Endodermal cell (in vitro differentiated cells): ENCODE results near the gene MACROD2. TPM values are rescaled to one million over a fixed set of nuclear protein-coding genes. Genes with fewer than 3 reads are reported as not detected.

Experiments used
- DNase-seq: peaks from one replicate; pipeline ENCODE4 v3.0.0-alpha.2; 2017
- H3K27ac ChIP-seq: 2 replicates; pipeline ENCODE4 v1.5.1; 2013; ENCODE audit warnings: mild to moderate bottlenecking, low read depth, low read length, moderate library complexity
- H3K27me3 ChIP-seq: 2 replicates; pipeline ENCODE4 v1.6.1; 2013; ENCODE audit warnings: mild to moderate bottlenecking, low read length, moderate library complexity; ENCODE audit not compliant: insufficient read depth, control insufficient read depth, poor library complexity, severe bottlenecking
- H3K36me3 ChIP-seq: 2 replicates; pipeline ENCODE4 v1.7.0; 2013; ENCODE audit warnings: mild to moderate bottlenecking, low read length, moderate library complexity; ENCODE audit not compliant: control insufficient read depth, insufficient read depth
- H3K4me1 ChIP-seq: one replicate; pipeline ENCODE4 v1.7.0; 2013; ENCODE audit warnings: low read length; ENCODE audit not compliant: control insufficient read depth, insufficient read depth
- H3K4me3 ChIP-seq: 2 replicates; pipeline ENCODE4 v1.5.1; 2013; ENCODE audit warnings: mild to moderate bottlenecking, low read length, moderate library complexity
- H3K9ac ChIP-seq: 2 replicates; pipeline ENCODE4 v1.6.1; 2013; ENCODE audit warnings: mild to moderate bottlenecking, low read length, moderate library complexity; ENCODE audit not compliant: poor library complexity, severe bottlenecking; ENCODE audit errors: extremely low read depth
- H3K9me3 ChIP-seq: 2 replicates; pipeline ENCODE4 v1.6.1; 2013; ENCODE audit warnings: mild to moderate bottlenecking, low read length, moderate library complexity; ENCODE audit not compliant: control insufficient read depth
- H3K27ac Mint-ChIP-seq: 2 replicates; pipeline ENCODE4 v1.8.0; 2020; ENCODE audit warnings: mixed read lengths
- H3K27me3 Mint-ChIP-seq: 2 replicates; pipeline ENCODE4 v1.8.0; 2021; ENCODE audit warnings: mild to moderate bottlenecking, mixed read lengths; ENCODE audit not compliant: insufficient read depth
- H3K36me3 Mint-ChIP-seq: 2 replicates; pipeline ENCODE4 v1.8.0; 2020; ENCODE audit warnings: low read depth, mixed read lengths
- H3K4me1 Mint-ChIP-seq: 2 replicates; pipeline ENCODE4 v1.8.0; 2020; ENCODE audit warnings: mixed read lengths
- H3K4me3 Mint-ChIP-seq: 2 replicates; pipeline ENCODE4 v1.8.0; 2020; ENCODE audit warnings: mild to moderate bottlenecking, moderate library complexity, mixed read lengths
- H3K9me3 Mint-ChIP-seq: 2 replicates; pipeline ENCODE4 v1.8.0; 2020; ENCODE audit warnings: mild to moderate bottlenecking, mixed read lengths
- WGBS, 2 experiments: methylation state at CpG; one replicate each; pipeline versions ENCODE4 v1.1.5 to v1.1.7; 2013; ENCODE audit warnings: missing lambda C conversion rate in 2 of 2, mixed read lengths in 1 of 2; ENCODE audit not compliant: insufficient coverage in 1 of 2, insufficient read length in 1 of 2; 5-methylcytosine and 5-hydroxymethylcytosine counted together
- total RNA-seq, 2 donors: library from RNA; stranded (reverse); fragmentation: NEBNext Ultra II Directional in 1 of 2; extraction: Animal tissue kit (Norgen Biotek cat#: 25700) in 1 of 2; gene quantifications; 2 replicates in 1 of 2; 3 replicates in 1 of 2; pipeline ENCODE4 v1.2.1, GENCODE V29; 2021
- TF ChIP-seq, protein P1 (sequence below): fragments of 200-600 bp; sonication (generic); conservative IDR thresholded peaks from 2 replicates; pipeline ENCODE4 v1.5.0; 2021; ENCODE audit warnings: antibody characterized with exemption, mild to moderate bottlenecking

The MACROD2 gene
- total RNA-seq, 2 donors from 2014 or later = 2.3 to 4.8 TPM

DNA sequence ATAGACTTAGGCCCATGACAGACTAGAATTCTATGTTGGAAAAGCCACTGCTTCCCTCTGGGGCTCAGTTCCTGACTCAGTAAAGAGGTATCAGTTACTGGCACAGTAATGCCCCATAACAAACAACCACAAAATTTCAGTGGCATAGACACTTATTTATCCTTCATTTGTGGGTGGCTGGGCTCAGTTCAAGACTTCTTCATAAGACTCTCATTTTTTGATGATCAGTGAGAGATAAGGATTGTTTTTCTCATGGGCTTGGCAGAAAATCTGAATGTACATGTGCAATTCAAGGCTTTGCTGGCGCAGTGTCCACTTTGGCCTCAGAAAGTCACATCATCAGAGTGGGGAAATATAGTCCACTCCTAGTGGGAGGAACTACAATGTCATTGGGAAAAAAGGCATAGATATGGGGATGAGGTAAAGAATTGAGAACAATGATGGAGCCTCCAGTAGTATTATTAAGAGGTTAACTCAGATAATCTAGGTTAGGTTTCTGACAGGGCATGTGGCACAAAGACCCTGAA is 726.7 kb downstream of the MACROD2 start:
- Mint-ChIP-seq H3K27me3 (peaks cover 3% of the 10 kb centered on the region), H3K4me1 (peaks cover 14% of the 10 kb centered on the region), H3K4me3 (no peak overlapping the region), H3K36me3 (no peaks in the 10 kb centered on the region), H3K9me3 (no peaks in the 10 kb centered on the region), H3K27ac (no peak overlapping the region)
- Histone ChIP-seq H3K4me3 (no peak overlapping the region), H3K36me3 (no peaks in the 10 kb centered on the region), H3K27me3 (no peaks in the 10 kb centered on the region), H3K9me3 (no peaks in the 10 kb centered on the region), H3K4me1 (no peaks in the 10 kb centered on the region), H3K27ac (no peak overlapping the region), H3K9ac (no peak overlapping the region)
- 100% methylated on average over 1 of the region's 1 CpG for WGBS, 2 experiments
- TF ChIP-seq, protein P1, sequence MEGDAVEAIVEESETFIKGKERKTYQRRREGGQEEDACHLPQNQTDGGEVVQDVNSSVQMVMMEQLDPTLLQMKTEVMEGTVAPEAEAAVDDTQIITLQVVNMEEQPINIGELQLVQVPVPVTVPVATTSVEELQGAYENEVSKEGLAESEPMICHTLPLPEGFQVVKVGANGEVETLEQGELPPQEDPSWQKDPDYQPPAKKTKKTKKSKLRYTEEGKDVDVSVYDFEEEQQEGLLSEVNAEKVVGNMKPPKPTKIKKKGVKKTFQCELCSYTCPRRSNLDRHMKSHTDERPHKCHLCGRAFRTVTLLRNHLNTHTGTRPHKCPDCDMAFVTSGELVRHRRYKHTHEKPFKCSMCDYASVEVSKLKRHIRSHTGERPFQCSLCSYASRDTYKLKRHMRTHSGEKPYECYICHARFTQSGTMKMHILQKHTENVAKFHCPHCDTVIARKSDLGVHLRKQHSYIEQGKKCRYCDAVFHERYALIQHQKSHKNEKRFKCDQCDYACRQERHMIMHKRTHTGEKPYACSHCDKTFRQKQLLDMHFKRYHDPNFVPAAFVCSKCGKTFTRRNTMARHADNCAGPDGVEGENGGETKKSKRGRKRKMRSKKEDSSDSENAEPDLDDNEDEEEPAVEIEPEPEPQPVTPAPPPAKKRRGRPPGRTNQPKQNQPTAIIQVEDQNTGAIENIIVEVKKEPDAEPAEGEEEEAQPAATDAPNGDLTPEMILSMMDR = no peak
- no peak for DNase-seq

DNA sequence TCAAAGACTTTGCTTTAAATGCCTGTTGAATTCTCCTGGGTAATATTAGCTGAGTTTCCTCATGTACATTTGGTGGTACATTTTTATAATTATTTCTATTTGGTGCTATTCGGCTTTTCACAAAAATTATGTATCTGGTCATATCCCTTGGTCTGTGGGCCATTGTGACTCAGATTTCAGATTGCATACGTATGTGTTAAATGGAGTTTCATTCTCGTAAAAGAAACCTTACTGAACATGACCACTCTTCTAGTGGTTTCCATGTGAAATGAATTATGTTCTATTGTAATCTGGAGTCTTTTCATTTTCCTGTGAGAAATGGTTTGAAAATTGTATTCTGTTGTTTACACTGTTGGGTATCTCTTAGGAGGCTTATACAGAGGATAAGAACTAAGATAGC is 728.3 kb downstream of the MACROD2 start:
- Mint-ChIP-seq H3K27ac (no peak overlapping the region), H3K9me3 (no peaks in the 10 kb centered on the region), H3K36me3 (no peaks in the 10 kb centered on the region), H3K4me1 (peaks cover 7% of the 10 kb centered on the region), H3K27me3 (peaks cover 5% of the 10 kb centered on the region), H3K4me3 (no peak overlapping the region)
- Histone ChIP-seq H3K36me3 (no peaks in the 10 kb centered on the region), H3K9ac (no peak overlapping the region), H3K27me3 (no peaks in the 10 kb centered on the region), H3K9me3 (no peaks in the 10 kb centered on the region), H3K27ac (no peak overlapping the region), H3K4me3 (no peak overlapping the region), H3K4me1 (no peaks in the 10 kb centered on the region)
- TF ChIP-seq, protein P1 = no peak
- DNase-seq = no peak
- 95% methylated on average over 3 of the region's 3 CpGs; no CpG with 5 or more reads in 1 of the 2 experiments for WGBS, 2 experiments

DNA sequence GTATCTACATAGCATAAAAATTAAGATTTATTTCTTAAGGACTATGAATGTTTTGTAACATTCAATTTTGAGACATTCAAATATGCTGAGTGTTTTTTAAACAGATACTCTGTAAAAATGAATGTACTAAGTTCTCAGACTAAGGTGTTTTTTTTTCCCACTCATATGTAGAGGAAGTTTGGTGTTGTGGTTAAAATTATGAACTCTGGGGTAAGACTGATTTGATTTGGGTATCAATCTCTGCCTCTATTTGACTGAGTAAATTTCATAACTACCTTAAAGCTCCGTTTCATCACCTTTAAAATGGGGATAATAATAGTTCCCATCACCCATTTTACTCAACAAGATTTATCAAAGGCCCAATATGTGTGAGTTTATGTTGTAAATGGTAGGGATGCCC is 728.7 kb downstream of the MACROD2 start:
- Mint-ChIP-seq H3K27me3 (peaks cover 5% of the 10 kb centered on the region), H3K27ac (no peak overlapping the region), H3K9me3 (no peaks in the 10 kb centered on the region), H3K4me1 (peaks cover 7% of the 10 kb centered on the region), H3K36me3 (no peaks in the 10 kb centered on the region), H3K4me3 (no peak overlapping the region)
- TF ChIP-seq, protein P1 = no peak
- DNase-seq = no peak
- Histone ChIP-seq H3K36me3 (no peaks in the 10 kb centered on the region), H3K9ac (no peak overlapping the region), H3K4me3 (no peak overlapping the region), H3K9me3 (no peaks in the 10 kb centered on the region), H3K27ac (no peak overlapping the region), H3K27me3 (no peaks in the 10 kb centered on the region), H3K4me1 (no peaks in the 10 kb centered on the region)
- no CpG with 5 or more reads among the region's 1 CpG for WGBS, 2 experiments
